Subcutaneous abdominal adipose tissue (tissue), 5 donors: ENCODE data around the gene STARD7.

Source experiments
- H3K27ac ChIP-seq: one replicate; pipeline ENCODE4 v1.7.0; 2013; ENCODE audit warnings: low read depth, mild to moderate bottlenecking, inconsistent platforms, low read length, moderate library complexity
- H3K27me3 ChIP-seq, 5 donors: one replicate each; pipeline ENCODE4 v1.7.0; 2013; ENCODE audit warnings: low read length in 5 of 5, inconsistent platforms in 1 of 5; ENCODE audit not compliant: control insufficient read depth in 5 of 5, insufficient read depth in 4 of 5
- H3K36me3 ChIP-seq, 5 donors: one replicate each; pipeline ENCODE4 v1.7.0; 2013; ENCODE audit warnings: low read length in 5 of 5; ENCODE audit not compliant: control insufficient read depth in 5 of 5, insufficient read depth in 5 of 5
- H3K4me1 ChIP-seq, 5 donors: one replicate each; pipeline ENCODE4 v1.7.0; 2013; ENCODE audit warnings: low read length in 5 of 5, mild to moderate bottlenecking in 3 of 5, moderate library complexity in 1 of 5; ENCODE audit not compliant: control insufficient read depth in 5 of 5, insufficient read depth in 5 of 5
- H3K4me3 ChIP-seq, 5 donors: one replicate each; pipeline ENCODE4 v1.7.0; 2013; ENCODE audit warnings: low read length in 5 of 5, low read depth in 1 of 5
- H3K9ac ChIP-seq, 5 donors: one replicate each; pipeline ENCODE4 v1.7.0; 2013; ENCODE audit warnings: low read length in 5 of 5, mild to moderate bottlenecking in 4 of 5, moderate library complexity in 3 of 5
- H3K9me3 ChIP-seq, 5 donors: one replicate each; pipeline ENCODE4 v1.7.0; 2013; ENCODE audit warnings: low read length in 5 of 5; ENCODE audit not compliant: control insufficient read depth in 5 of 5
- donor health status: healthy.
- donor health status: healthy.
- donor health status: healthy.
- donor health status: healthy.
- donor health status: healthy.

STARD7 gene

GRCh38 chr2:96159084-96159830 is 49.4 kb downstream of the STARD7 start:
- Histone ChIP-seq H3K9me3 (peaks cover 0 to 2% (median 0%) of the 10 kb centered on the region in 5 donors), H3K27ac (no peak overlapping the region), H3K36me3 (no peaks in the 10 kb centered on the region), H3K9ac (no peak overlapping the region), H3K4me3 (no peak overlapping the region), H3K27me3 (peaks cover 3 to 13% (median 9%) of the 10 kb centered on the region in 5 donors), H3K4me1 (peaks cover 0 to 6% (median 0%) of the 10 kb centered on the region in 5 donors)

- Histone ChIP-seq H3K9me3 (peaks cover 0 to 2% (median 0%) of the 10 kb centered on the region in 5 donors), H3K27me3 (peaks cover 2 to 12% (median 8%) of the 10 kb centered on the region in 5 donors), H3K4me3 (no peak overlapping the region), H3K27ac (no peak overlapping the region), H3K36me3 (no peaks in the 10 kb centered on the region), H3K4me1 (peaks cover 0 to 6% (median 0%) of the 10 kb centered on the region in 5 donors), H3K9ac (no peak overlapping the region)
Measured at GRCh38 chr2:96158554-96158940, 50.1 kb downstream of the STARD7 start.

- H3K27me3 ChIP-seq: peaks cover 2 to 12% (median 8%) of the 10 kb centered on the region in 5 donors
- peaks cover 0 to 2% (median 0%) of the 10 kb centered on the region in 5 donors for H3K9me3 ChIP-seq
- no peak overlapping the region for H3K27ac ChIP-seq
- H3K4me1 ChIP-seq: peaks cover 0 to 6% (median 0%) of the 10 kb centered on the region in 5 donors
- no peak overlapping the region for H3K4me3 ChIP-seq
- no peak overlapping the region for H3K9ac ChIP-seq
- no peaks in the 10 kb centered on the region for H3K36me3 ChIP-seq
Measured at GRCh38 chr2:96157649-96158553, 50.7 kb downstream of the STARD7 start.

- Histone ChIP-seq H3K4me1 (peaks cover 0 to 6% (median 0%) of the 10 kb centered on the region in 5 donors), H3K9me3 (peaks cover 0 to 2% (median 0%) of the 10 kb centered on the region in 5 donors), H3K27me3 (peaks cover 2 to 12% (median 8%) of the 10 kb centered on the region in 5 donors), H3K4me3 (no peak overlapping the region), H3K36me3 (no peaks in the 10 kb centered on the region), H3K27ac (no peak overlapping the region), H3K9ac (no peak overlapping the region)
Measured at GRCh38 chr2:96156926-96157648, 51.5 kb downstream of the STARD7 start.

GRCh38 chr2:96156011-96156820 is 52.4 kb downstream of the STARD7 start:
- Histone ChIP-seq H3K4me1 (peaks cover 0 to 6% (median 0%) of the 10 kb centered on the region in 5 donors), H3K27me3 (peaks cover 2 to 12% (median 8%) of the 10 kb centered on the region in 5 donors), H3K27ac (no peak overlapping the region), H3K9me3 (peaks cover 0 to 2% (median 0%) of the 10 kb centered on the region in 5 donors), H3K36me3 (no peaks in the 10 kb centered on the region), H3K4me3 (no peak overlapping the region), H3K9ac (no peak overlapping the region)

- no peak overlapping the region for H3K4me3 ChIP-seq
- peaks cover 2 to 12% (median 8%) of the 10 kb centered on the region in 5 donors for H3K27me3 ChIP-seq
- H3K9ac ChIP-seq: no peak overlapping the region
Measured at GRCh38 chr2:96154506-96155380, 53.9 kb downstream of the STARD7 start.

GRCh38 chr2:96153991-96154431 is 54.6 kb downstream of the STARD7 start:
- H3K9ac ChIP-seq: no peak overlapping the region
- no peak overlapping the region for H3K27ac ChIP-seq
- H3K9me3 ChIP-seq: no peaks in the 10 kb centered on the region
- H3K27me3 ChIP-seq: peaks cover 2 to 12% (median 8%) of the 10 kb centered on the region in 5 donors
- no peak overlapping the region for H3K4me3 ChIP-seq
- H3K36me3 ChIP-seq: no peaks in the 10 kb centered on the region
- H3K4me1 ChIP-seq: peaks cover 0 to 7% (median 0%) of the 10 kb centered on the region in 5 donors

More at GRCh38 chr2:96154506-96155380, 53.9 kb downstream of the STARD7 start:
- Histone ChIP-seq H3K9me3 (no peaks in the 10 kb centered on the region), H3K36me3 (no peaks in the 10 kb centered on the region), H3K4me1 (peaks cover 0 to 6% (median 0%) of the 10 kb centered on the region in 5 donors), H3K27ac (no peak overlapping the region)

GRCh38 chr2:96153291-96153713 is 55.3 kb downstream of the STARD7 start:
- Histone ChIP-seq H3K4me1 (peaks cover 0 to 13% (median under 1%) of the 10 kb centered on the region in 5 donors), H3K9me3 (no peaks in the 10 kb centered on the region), H3K36me3 (no peaks in the 10 kb centered on the region), H3K4me3 (no peak overlapping the region), H3K27ac (no peak overlapping the region), H3K27me3 (peaks cover 2 to 12% (median 8%) of the 10 kb centered on the region in 5 donors), H3K9ac (no peak overlapping the region)
